22Rv1 (cell line): ENCODE results near the gene LCOR.

Experiments
- ZFX ChIP-seq: fragments of 450-650 bp; IDR thresholded peaks from 2 replicates; pipeline ENCODE4 v1.6.1; 2017; ENCODE audit warnings: antibody characterized with exemption, borderline replicate concordance
- TF ChIP-seq, protein P1 (sequence below): fragments of 450-650 bp; IDR thresholded peaks from 2 replicates; pipeline ENCODE4 v1.5.1; 2017; ENCODE audit warnings: mild to moderate bottlenecking

DNA sequence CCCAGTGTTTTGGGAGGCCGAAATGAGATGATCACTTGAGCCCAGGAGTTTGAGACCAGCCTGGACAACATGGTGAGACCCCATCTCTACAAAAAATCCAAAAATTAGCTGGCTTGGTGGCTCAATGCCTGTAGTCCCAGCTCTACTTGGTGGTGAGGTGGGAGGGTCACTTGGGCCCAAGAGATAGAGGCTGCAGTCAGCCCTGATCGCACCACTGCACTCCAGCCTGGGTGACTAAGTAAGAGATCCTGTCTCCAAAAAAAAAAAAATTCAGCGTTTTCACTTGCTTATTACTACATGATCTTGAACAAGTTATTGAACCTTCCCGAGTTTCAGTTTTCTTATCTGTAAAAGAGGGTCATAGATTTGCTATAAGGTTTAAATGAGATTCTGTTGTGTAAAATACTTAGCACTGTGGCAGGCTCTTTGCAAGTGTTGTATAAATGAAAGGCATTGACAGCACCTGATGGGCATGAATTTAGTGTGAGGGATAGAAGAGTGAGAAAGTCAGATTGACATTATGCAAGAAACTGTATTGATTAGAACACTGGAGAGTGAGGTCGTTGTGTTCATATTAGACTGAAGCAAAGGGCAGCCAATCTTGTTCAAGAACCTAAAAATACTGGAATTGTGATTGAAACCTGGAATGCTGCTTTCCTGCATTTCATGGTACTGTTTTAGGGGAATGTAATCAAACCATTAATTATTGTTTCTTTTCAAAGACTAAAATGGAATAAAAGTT lies 136.8 kb downstream of the LCOR start:
- TF ChIP-seq, protein P1, sequence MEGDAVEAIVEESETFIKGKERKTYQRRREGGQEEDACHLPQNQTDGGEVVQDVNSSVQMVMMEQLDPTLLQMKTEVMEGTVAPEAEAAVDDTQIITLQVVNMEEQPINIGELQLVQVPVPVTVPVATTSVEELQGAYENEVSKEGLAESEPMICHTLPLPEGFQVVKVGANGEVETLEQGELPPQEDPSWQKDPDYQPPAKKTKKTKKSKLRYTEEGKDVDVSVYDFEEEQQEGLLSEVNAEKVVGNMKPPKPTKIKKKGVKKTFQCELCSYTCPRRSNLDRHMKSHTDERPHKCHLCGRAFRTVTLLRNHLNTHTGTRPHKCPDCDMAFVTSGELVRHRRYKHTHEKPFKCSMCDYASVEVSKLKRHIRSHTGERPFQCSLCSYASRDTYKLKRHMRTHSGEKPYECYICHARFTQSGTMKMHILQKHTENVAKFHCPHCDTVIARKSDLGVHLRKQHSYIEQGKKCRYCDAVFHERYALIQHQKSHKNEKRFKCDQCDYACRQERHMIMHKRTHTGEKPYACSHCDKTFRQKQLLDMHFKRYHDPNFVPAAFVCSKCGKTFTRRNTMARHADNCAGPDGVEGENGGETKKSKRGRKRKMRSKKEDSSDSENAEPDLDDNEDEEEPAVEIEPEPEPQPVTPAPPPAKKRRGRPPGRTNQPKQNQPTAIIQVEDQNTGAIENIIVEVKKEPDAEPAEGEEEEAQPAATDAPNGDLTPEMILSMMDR, result no peak
- TF ChIP-seq ZFX, result no peak
